ENCODE data around the gene HTT. TPM values are rescaled to one million over a fixed set of nuclear protein-coding genes. Genes with fewer than 3 reads are reported as not detected.

HTT gene
- total RNA-seq, 1 donor from 2014 or later, result 242 TPM

- ChIA-PET POLR2A (interaction anchor here (0.6 to 1.2 kb wide), 2 partner anchors 22 to 1715 kb away, joined by 4 read pairs; no protein-coding TSS in a partner anchor), CTCF (no interaction called here)
- H3K4me1 Mint-ChIP-seq, result no peaks in the 10 kb centered on the region
- no peaks in the 10 kb centered on the region for H3K27me3 Mint-ChIP-seq
- TF ChIP-seq, protein P1, sequence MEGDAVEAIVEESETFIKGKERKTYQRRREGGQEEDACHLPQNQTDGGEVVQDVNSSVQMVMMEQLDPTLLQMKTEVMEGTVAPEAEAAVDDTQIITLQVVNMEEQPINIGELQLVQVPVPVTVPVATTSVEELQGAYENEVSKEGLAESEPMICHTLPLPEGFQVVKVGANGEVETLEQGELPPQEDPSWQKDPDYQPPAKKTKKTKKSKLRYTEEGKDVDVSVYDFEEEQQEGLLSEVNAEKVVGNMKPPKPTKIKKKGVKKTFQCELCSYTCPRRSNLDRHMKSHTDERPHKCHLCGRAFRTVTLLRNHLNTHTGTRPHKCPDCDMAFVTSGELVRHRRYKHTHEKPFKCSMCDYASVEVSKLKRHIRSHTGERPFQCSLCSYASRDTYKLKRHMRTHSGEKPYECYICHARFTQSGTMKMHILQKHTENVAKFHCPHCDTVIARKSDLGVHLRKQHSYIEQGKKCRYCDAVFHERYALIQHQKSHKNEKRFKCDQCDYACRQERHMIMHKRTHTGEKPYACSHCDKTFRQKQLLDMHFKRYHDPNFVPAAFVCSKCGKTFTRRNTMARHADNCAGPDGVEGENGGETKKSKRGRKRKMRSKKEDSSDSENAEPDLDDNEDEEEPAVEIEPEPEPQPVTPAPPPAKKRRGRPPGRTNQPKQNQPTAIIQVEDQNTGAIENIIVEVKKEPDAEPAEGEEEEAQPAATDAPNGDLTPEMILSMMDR (IDR thresholded peaks at IDR 0.05), result no peak
- ATAC-seq (ENCODE audit: low read depth) (no peak), DNase-seq (no peak)
- peaks cover 7% of the 10 kb centered on the region for H3K36me3 Mint-ChIP-seq (ENCODE audit: low read depth)
- intact Hi-C loops (cut with micrococcal nuclease), result loop anchor here (10.0 kb wide), 3 partner anchors 535 to 1355 kb away; partner anchors contain the start of genes FAM193A and SLBP
- no peak overlapping the region for H3K4me3 Mint-ChIP-seq
- no peak overlapping the region for H3K27ac Mint-ChIP-seq
- H3K9me3 Mint-ChIP-seq, result no peaks in the 10 kb centered on the region
Observed at GRCh38 chr4:3069661-3070199, 4.8 kb upstream of the HTT start.

DNA sequence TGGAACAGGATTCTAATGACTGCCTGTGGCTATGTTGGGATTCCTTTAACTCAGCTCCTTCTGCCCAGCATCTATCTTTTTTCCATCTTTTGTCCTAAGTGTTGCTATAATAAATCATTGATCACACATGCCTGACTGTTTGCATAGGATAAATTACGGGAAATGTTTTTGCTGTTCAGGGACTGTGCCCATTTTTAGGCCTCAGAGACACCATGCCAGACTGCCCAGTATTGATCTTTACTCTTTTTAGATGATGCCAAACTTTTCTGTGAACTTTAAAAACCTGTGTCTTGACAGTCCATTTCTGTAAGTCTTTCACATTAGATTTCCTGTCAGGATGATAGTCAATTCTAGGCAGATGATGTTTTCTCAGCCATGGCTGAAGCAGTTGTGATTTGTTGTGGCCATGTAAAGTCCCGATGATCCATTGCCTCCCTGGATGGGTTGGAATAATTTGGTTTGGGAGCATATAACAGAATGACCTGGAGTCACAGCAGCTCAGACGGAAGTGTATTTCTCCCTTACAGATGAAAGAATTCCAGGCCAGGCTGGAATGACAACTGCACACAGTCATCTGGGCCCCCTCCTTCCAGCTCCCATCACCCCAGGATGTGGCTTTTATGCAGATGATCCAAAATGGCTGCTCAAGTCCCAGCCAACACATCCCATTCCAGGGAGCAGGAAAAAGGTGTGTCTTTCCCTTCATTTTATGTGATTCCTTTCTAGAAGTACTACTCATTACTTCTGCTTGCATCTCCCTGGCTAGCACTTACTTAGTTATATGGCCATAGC lies 3.6 kb upstream of the HTT start:
- no peaks in the 10 kb centered on the region for H3K9me3 Mint-ChIP-seq
- peaks cover 7% of the 10 kb centered on the region for H3K4me1 Mint-ChIP-seq
- CTCF ChIA-PET, result no interaction called here
- no peak overlapping the region for H3K27ac Mint-ChIP-seq
- no peak overlapping the region for H3K4me3 Mint-ChIP-seq
- intact Hi-C loops (cut with micrococcal nuclease), result loop anchor here (10.0 kb wide), 3 partner anchors 536 to 1356 kb away; partner anchors contain the start of genes FAM193A and SLBP
- H3K27me3 Mint-ChIP-seq, result no peaks in the 10 kb centered on the region
- POLR2A ChIA-PET, result interaction anchor here (0.6 kb wide), 1 partner anchor 1857 kb away, joined by 3 read pairs; no protein-coding TSS in a partner anchor
- ATAC-seq (ENCODE audit: low read depth) (no peak), DNase-seq (no peak)
- TF ChIP-seq, protein P1 (IDR thresholded peaks at IDR 0.05), result no peak
- H3K36me3 Mint-ChIP-seq (ENCODE audit: low read depth), result peaks cover 6% of the 10 kb centered on the region

DNA sequence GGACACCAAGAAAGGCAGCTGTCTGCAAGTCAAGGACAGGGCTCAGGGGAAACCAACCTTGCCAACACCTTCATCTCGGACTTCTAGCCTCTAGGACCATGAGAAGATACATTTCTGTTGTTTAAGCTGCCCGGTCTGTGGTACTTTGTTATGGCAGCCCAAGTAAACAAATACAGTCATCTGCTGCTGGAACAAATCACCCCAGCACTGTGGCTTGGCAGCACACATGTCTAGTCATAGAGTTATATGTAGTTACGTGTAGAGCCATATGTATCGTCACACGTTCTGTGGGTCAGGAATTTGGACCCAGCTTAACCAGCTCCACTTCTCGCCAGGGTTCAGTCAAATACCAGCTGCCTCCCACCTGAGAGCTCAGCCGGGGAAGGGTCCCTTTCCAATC lies 2.7 kb upstream of the HTT start:
- Mint-ChIP-seq H3K9me3 (no peaks in the 10 kb centered on the region), H3K4me3 (no peak overlapping the region), H3K36me3 (ENCODE audit: low read depth) (peaks cover 7% of the 10 kb centered on the region), H3K27ac (peak overlapping the region; percentile 41), H3K27me3 (no peaks in the 10 kb centered on the region), H3K4me1 (peaks cover 16% of the 10 kb centered on the region)
- ChIA-PET CTCF (no interaction called here), POLR2A (interaction anchor here (0.9 kb wide), 1 partner anchor 26 kb away, joined by 4 read pairs; no protein-coding TSS in a partner anchor)
- TF ChIP-seq, protein P1 (IDR thresholded peaks at IDR 0.05), result no peak
- ATAC-seq (ENCODE audit: low read depth) (no peak), DNase-seq (no peak)
- intact Hi-C loops (cut with micrococcal nuclease), result loop anchor here (10.0 kb wide), 3 partner anchors 537 to 1357 kb away; partner anchors contain the start of genes FAM193A and SLBP

DNA sequence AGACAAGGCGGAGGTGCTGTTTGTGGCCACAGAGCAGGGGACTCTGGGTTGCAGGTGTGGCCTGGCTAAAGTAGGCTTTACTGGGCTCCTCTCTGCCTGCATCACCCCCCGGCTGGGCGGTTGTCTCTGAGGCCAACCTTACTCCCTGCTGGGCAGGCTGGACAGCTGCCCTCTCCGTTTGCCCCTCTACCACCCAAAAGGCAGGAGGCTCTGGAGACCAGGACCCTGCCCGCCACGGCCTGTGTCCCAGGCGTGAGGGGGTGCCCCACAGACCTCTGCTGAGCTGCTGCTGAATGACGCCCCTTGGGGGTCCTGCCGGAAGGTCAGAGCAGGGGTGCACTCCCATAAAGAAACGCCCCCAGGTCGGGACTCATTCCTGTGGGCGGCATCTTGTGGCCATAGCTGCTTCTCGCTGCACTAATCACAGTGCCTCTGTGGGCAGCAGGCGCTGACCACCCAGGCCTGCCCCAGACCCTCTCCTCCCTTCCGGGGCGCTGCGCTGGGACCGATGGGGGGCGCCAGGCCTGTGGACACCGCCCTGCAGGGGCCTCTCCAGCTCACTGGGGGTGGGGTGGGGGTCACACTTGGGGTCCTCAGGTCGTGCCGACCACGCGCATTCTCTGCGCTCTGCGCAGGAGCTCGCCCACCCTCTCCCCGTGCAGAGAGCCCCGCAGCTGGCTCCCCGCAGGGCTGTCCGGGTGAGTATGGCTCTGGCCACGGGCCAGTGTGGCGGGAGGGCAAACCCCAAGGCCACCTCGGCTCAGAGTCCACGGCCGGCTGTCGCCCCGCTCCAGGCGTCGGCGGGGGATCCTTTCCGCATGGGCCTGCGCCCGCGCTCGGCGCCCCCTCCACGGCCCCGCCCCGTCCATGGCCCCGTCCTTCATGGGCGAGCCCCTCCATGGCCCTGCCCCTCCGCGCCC lies 1.1 kb upstream of the HTT start:
- H3K4me3 Mint-ChIP-seq, result peak overlapping the region; percentile 19
- peaks cover 31% of the 10 kb centered on the region for H3K4me1 Mint-ChIP-seq
- intact Hi-C loops (cut with micrococcal nuclease), result loop anchor here (1.0 to 10.0 kb wide), 11 partner anchors 12 to 1359 kb away; partner anchors contain the start of genes FAM193A, GRK4, MXD4 and NOP14
- H3K36me3 Mint-ChIP-seq (ENCODE audit: low read depth), result peaks cover 7% of the 10 kb centered on the region
- H3K27me3 Mint-ChIP-seq, result no peaks in the 10 kb centered on the region
- TF ChIP-seq, protein P1 (IDR thresholded peaks at IDR 0.05), result no peak
- no peaks in the 10 kb centered on the region for H3K9me3 Mint-ChIP-seq
- ChIA-PET POLR2A (interaction anchor here (0.6 to 4.3 kb wide), 9 partner anchors 12 to 1190 kb away, joined by 3 to 29 read pairs (median 8); partner anchors contain the start of genes GRK4 and NOP14), CTCF (interaction anchor here (1.3 kb wide), 1 partner anchor 28 kb away, joined by 3 read pairs; no protein-coding TSS in a partner anchor)
- no peak for DNase-seq
- no peak for ATAC-seq (ENCODE audit: low read depth)
- H3K27ac Mint-ChIP-seq, result no peak overlapping the region

All from activated B cell treated with CpG ODN at 0.5 μM for 24 hours (primary cell).